HPDE6-E6E7 (cell line): ENCODE data around the gene BCL2A1.
"Not testable (repeated sequence)": the region's sequence is repeated elsewhere in the genome, so short reads cannot be mapped to it uniquely, and the experiment has no call there.

Source experiments
- DNase-seq: peaks from one replicate; pipeline ENCODE4 v3.0.0; 2011; ENCODE audit warnings: missing footprints; ENCODE audit errors: extremely low spot score

BCL2A1 gene

DNA sequence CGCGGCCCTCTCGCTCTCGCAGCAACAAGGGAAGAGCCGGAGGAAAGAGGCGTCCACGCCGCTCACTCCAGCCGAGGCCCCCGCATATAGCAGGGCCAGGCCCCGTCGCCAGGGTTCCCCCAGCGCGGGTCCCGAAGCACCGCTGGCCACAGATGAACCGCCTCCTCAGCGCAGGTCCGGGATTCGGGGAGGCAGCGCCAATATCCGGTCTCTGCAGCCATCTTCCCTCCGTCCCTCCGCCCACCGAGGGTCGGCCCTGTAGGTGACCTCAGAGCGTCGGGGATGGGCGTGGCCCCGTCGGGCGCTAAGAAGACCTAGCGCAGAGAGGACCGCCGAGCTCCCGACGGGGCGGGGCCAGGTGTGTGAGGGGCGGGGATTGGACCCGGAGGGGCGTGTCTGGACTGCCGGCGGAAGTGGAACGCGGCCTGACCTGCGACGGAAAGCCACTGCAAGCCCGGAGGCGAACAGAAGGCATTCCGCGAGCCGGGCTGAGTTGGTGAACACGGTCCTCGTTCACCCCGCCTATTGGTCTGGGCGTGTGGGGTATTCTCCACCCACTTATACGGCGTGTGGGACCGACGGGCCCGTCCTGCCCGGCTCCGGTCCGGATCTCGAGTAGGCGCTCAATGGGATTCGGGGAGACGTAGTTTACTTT lies 47.4 kb downstream of the BCL2A1 start:
- DNase-seq = peak; percentile 95

GRCh38 chr15:79923079-79923514 lies 47.9 kb downstream of the BCL2A1 start:
- peak; percentile 54 for DNase-seq

DNA sequence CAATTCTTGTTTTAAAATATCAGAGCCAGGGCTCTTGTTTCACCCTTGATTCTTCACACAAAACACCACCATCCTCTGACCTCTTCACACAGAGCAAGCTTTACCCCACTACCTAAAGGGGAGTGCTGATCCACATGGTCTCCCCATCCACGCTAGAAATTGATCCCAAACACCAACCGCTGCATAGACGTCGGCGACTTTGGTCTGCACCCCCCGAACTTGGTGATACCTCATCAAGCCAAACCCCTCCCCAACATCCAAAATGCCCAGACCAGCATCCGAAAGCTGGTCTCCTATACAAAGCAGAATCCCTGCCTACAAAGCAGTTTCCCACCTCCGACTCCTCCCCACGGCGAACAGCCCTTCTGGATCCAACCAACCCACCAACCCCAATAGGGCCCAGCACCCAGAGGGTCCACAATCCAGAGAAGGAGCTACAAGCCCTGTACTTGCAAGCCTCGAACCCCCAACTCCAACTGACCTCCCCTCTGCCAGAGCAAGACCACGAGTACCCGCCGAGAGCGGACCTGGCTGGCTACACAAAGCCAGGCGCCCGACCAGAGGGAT lies 48.4 kb downstream of the BCL2A1 start:
- no peak for DNase-seq

GRCh38 chr15:79919749-79920511 lies 51.1 kb downstream of the BCL2A1 start:
- no peak for DNase-seq

GRCh38 chr15:79919090-79919748 lies 51.8 kb downstream of the BCL2A1 start:
- no peak for DNase-seq

DNA sequence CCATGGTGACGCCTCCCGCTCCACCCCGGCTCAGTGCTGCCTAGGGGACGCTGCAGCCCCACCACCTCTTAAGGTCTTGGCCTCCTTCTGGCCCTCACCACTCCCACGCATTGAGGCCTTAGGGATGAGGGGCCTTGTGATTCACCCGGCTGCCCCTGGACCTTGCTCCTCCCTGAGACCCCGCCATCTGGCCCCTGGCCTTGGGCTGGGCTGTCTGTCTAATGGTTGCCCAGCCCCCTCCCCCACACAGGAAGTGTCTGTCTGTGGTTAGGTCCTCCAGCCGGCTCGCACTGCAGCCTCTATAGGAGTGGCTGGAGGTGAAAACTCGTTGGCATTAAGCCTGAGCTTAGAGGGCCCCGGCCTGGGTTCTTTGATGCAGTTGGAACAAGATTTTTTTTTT lies 52.7 kb downstream of the BCL2A1 start:
- DNase-seq = no peak

DNA sequence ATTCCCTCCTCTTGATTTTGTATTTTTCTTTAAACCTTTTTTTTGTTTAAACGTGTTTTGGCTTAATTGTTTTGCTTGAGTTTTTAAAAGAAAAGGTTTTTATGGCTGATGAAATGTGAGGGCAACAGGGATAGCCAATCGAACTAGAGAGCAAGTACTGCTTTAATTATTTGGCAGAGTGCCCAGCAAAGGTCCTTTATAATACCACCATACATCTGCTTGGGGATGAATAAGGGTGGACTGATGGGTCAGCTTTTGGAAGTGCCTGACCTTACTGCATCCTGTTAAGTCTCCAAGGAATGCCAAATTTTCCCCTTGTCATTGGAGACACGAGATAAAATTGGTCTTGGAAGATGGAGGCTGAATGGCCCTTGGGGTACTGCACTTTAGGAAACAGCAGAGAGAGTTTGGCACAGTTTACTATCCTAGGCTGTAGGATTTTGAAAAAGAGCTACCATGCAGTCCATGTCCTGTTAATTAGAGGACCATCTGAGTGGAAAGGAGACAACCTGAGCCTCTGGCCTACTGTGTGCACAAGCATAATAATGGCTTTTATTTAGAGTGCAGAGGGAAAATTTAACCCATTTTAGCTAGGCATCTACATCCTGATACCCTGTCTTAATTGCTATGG lies 54.4 kb downstream of the BCL2A1 start:
- no peak for DNase-seq

GRCh38 chr15:79915776-79916501 lies 55.1 kb downstream of the BCL2A1 start:
- DNase-seq = not testable (repeated sequence)

GRCh38 chr15:79914728-79915127 lies 56.3 kb downstream of the BCL2A1 start:
- DNase-seq = no peak
